Tongue (tissue), 2 donors: Measurements from ENCODE around the gene TRUB2. TPM values are rescaled to one million over a fixed set of nuclear protein-coding genes. Genes with fewer than 3 reads are reported as not detected.

Experiments
- DNase-seq: peaks from one replicate; pipeline ENCODE4 v3.0.0-alpha.2; 2015
- total RNA-seq: library from RNA; depleted of rRNA; stranded (reverse); fragments of >200 nt; gene quantifications from one replicate; pipeline ENCODE4 v1.2.3, GENCODE V29; 2014

Gene TRUB2, protein sequence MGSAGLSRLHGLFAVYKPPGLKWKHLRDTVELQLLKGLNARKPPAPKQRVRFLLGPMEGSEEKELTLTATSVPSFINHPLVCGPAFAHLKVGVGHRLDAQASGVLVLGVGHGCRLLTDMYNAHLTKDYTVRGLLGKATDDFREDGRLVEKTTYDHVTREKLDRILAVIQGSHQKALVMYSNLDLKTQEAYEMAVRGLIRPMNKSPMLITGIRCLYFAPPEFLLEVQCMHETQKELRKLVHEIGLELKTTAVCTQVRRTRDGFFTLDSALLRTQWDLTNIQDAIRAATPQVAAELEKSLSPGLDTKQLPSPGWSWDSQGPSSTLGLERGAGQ
- 9.6 TPM for total RNA-seq

DNA sequence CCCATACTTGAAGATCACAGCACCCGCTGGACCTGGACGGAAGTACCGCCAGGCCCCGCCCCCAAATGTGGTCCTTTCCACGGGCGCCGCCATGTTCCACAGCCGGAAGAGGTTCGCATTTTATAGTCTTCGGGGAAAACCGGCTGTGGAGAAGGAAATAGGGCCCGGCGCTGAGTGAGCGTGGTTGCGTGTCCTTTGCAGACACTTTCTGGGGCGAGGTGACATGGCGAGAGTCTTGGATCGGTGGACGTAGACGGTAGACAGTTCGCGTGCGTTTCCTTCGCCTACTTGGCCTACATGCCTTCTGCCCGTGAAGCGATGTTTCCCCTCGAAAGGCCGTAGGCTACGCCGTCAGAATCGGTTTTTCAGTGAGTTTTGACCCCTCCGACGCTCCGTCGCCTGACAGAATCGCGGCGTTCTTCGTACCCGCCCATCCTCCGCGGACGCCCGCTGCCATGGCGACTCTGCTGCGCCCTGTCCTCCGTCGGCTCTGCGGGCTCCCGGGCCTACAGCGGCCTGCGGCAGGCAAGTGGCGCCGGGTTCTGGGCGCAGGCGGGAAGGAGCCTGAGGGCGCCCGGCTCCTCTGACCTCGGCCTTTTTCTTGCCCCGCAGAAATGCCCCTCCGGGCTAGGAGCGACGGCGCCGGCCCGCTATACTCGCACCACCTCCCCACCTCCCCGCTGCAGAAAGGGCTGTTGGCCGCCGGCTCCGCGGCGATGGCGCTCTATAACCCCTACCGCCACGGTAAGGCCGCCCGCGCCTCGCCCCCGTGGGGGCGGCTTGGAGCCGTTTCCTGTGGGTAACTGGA, at the start of gene TRUB2, which contains the start of gene COQ4:
TRUB2 (minus strand) TSS at position 44 of the 808 bp plus-strand sequence; CDS start at position 5, 39 bp downstream.
COQ4 (plus strand) TSS at position 436 of the 808 bp plus-strand sequence; CDS start at position 456, 20 bp downstream.
- peak; percentile 98 for DNase-seq

DNA sequence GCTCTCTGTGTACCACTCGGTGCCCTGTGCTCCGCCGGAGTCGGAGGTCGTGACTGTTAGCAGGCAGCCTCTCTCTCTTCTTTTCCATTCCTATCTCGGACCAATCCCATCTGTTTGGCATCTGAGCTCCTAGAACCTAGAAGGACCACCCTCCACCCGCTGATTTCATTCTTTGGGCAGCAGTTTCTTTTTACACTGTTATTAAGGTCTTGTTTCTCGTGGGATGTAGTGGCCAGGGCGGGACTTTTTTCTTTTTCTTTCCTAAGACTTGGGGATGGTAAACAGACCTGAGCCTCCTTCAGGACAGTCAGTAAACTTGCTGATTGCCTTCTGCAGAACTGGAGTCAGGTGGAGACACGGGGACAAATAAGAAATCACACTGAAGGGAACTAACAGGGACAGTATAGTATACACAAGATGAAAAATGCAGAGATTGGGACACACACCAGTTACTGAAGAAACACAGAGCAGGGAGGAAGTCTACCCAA, 49.4 kb upstream of the TRUB2 start:
- no peak for DNase-seq

DNA sequence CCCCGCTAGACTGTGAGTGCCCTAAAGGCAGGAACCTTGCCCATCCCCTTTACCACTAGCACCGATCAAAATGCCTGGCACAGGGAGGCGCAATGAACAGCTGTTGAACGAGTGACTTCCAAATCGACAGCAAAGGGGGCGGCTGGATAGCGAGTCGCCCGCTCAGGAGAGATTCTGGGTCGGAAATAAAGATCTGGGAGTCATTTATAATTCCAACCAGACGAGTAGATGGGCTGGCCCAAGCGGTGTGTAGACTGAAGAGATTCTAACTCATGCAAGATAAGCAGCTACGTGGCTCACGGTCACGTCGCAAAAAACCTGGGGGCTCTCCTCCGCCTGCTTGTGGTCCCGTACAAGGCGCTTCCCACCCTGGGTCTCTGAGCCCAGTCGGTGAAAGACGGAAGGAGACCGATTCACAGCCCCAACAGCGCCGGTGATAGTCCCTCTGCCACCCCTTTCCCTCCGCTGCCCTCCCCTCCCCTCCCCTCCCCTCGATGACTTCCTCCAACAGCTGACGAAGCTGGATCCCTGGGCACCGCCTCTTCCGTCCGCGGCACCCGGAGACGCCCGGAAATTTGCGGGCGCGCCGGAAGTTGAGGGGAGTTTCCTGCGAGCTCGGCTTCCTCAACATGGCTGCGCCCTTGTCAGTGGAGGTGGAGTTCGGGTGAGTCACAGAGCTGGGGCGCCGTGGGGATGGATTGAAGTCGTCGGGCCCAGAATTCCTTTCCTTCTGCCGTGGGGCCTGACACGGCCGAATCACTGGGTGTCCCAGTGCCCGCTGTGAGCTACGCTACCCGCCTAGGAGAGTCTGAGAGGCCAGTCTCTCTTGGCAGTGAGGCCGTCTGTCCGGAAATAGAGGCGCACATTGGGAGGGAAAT, 48.7 kb upstream of the TRUB2 start, which contains the start of gene URM1:
URM1 (plus strand) TSS at position 623 of the 878 bp plus-strand sequence; CDS start at position 630, 7 bp downstream.
- peak; percentile 99 for DNase-seq

GRCh38 chr9:128370367-128370751, 48.1 kb upstream of the TRUB2 start:
- no peak for DNase-seq

GRCh38 chr9:128369024-128369706, 46.9 kb upstream of the TRUB2 start:
- no peak for DNase-seq

- DNase-seq, result no peak
Measured at GRCh38 chr9:128365525-128365924, 43.3 kb upstream of the TRUB2 start.

DNA sequence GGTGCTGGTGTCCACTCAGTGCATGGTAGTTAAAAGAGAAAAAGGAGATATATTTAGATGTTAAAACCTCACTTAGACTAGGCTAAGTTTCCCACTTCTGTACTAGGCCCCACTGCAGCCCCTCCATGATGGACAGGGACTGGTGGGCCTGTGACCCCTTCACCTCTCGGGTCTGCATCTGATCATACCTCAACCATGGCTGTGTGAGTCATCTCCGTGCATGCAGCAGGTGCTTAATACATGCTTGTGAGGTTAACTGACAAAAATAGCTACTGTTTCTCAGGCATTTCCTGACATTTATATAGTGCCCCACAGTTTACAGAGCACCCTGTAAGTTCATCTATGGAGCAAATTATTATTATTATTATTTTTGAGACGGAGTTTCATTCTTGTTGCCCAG, 40.5 kb upstream of the TRUB2 start:
- DNase-seq, result peak; percentile 22

GRCh38 chr9:128361986-128362646, 39.9 kb upstream of the TRUB2 start:
- DNase-seq, result peak; percentile 96

DNA sequence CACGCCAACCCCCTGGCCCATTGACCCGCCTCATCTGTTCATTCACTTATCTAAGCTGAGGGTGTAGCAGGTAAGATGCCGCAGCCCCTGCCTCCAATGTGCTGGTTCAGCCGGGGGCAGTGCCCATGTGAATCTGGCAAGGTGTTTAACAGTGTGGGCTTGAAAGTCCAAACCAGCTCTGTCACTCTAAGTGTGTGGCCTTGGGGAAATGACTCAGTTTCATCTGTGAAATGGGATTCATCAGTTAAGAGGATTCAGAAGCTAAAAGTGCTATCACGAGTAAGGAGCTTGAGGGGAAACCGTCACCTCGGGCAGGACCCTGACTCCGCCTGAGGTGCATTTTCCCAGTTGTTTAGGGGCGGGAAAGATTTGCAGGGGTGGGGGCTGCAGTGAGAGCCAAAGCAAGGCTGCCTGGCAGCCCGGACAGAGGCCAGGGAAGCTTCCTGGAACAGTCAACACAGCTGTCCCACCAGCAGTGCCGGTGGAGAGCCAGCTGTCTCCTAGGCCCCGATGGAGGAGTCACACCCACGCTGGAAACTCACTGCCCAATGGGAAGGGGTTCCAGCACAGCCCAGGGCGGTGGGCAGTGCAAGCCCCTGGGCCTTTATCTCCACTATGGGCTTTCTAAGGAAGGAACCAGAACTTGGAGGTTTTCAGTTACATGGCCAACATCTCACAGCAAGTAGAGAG, 39.2 kb upstream of the TRUB2 start:
- peak; percentile 87 for DNase-seq

DNA sequence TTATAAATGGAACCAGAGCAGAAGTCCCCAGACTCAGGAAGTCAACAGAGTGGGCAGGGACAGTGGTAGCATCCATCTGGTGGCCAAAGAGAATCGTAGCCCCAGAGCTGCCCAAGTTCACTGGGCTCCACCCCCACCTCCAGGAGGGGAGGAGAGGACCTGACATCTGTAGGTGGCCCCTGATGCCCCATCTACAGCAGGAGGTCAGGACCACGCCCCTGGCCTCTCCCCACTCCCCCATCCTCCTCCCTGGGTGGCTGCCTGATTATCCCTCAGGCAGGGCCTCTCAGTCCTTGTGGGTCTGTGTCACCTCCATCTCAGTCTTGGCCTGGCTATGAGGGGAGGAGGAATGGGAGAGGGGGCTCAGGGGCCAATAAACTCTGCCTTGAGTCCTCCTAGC, 38.6 kb upstream of the TRUB2 start:
- DNase-seq, result no peak

- no peak for DNase-seq
Measured at GRCh38 chr9:128358861-128359260, 36.6 kb upstream of the TRUB2 start.

DNA sequence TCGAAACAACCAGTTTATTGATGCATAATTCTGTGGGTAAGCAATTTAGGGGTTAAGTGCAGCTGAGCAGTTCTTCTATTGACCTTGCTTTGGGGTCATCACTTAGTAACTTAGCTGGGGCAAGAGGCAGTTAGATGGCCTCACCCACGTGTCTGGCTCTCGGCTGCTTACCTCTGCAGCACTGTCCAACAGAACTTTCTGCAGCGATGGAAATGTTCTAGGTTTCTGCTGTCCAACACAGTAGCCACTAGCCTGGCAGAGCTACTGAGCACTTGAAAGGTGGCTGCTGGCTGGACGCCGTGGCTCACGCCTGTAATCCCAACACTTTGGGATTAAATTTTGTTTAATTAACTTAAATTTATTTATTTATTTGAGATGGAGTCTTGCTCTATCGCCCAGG, 35.8 kb upstream of the TRUB2 start:
- no peak for DNase-seq

DNA sequence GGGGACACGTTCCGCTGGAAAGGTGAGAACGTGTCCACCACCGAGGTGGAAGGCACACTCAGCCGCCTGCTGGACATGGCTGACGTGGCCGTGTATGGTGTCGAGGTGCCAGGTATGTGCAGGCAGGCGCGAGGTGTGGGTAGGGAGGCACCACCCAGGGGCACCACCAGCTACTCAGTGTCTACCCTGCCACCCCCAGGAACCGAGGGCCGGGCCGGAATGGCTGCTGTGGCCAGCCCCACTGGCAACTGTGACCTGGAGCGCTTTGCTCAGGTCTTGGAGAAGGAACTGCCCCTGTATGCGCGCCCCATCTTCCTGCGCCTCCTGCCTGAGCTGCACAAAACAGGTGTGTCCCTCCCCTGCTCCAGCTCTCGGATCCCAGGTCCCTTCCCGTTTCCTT, 33.2 kb upstream of the TRUB2 start:
- DNase-seq, result no peak

DNA sequence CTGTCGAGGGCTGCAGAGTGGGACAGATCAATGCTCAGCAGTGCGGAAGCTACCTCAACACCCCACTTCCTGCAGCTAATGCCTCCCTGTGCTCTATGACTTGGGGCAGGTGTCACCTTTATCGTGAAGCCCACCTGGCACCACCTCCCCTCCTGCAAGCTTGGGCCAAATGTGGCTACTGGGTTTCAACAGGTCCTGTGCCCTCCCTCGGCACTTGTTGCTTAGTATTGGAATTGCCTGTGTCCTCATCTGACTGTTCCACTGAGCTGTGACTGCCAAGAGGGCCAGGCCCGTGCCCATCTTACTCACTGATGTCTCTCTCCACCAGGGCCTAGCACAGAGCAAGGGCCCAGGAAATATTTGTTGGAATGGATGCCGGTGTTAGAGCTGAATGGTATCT, 27.5 kb upstream of the TRUB2 start:
- no peak for DNase-seq

GRCh38 chr9:128349125-128349524, 26.9 kb upstream of the TRUB2 start:
- DNase-seq, result no peak

- DNase-seq, result no peak
Measured at GRCh38 chr9:128344931-128345605, 22.8 kb upstream of the TRUB2 start.

DNA sequence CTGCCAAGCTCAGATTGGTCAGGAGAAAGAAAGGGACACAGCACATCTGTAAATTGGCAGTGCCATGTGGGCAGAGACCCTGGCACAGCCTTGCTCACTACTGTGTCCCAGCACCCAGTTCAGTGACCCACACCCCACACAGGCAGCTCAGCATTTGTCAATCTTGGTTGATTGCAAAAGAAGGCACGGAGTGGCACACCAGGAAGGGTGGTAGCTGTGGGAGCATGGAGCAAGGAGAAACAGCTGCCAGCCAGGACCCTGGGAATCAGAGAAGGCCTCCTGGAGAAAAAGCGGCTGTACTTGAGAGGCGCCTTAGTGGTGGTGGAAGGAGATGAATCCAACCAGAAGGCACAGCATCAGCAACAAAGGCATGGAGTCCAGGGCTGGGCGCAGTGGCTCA, 21.6 kb upstream of the TRUB2 start:
- DNase-seq, result no peak

DNA sequence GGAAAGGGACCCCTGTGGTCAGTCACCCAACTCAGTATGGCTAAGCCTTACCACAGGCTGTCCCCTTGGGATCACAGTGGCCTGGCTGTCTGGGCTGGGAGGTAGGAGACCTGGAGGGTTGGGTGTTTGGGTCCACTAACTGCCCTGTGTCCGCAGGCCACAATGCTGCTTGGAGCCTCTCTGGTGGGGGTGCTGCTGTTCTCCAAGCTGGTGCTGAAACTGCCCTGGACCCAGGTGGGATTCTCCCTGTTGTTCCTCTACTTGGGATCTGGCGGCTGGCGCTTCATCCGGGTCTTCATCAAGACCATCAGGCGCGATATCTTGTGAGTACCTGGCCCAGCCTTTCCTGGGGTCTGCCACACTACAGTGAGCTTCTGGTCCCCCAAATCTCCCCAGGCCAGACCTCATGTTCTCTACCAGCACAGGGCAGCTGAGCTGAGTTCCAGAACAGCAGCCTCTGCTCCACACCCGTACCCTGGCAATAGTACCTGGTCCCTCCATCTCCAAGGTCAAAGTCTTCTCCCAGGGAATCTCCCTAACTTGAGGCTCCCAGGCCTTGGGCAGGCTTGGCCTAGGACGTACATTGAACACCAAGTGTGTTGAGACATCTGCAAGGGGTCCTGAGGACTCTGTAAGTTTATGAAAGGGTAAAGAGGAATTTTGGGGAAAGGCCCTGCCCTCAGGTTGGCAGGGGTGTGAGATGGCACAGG, 20.9 kb upstream of the TRUB2 start:
- DNase-seq, result no peak

GRCh38 chr9:128341435-128341849, 19.2 kb upstream of the TRUB2 start:
- DNase-seq, result peak; percentile 67
